ENCODE data around the gene ZFHX3.

GRCh38 chr16:73026754-73027684 lies 20.9 kb downstream of the ZFHX3 start:
- TF ChIP-seq CTCF (conservative IDR thresholded peaks at IDR 0.05; ENCODE audit: low read depth, low read length) (no peak), EZH2 (IDR thresholded peaks at IDR 0.05; ENCODE audit: borderline replicate concordance, low read depth, low read length, poor library complexity, severe bottlenecking) (no peak)

All from A673 (cell line).